Suppressor macrophage treated with lipopolysaccharide for 1 hour (primary cell): ENCODE data around the gene MTCP1.
A peak's percentile ranks its signal among the peaks of the same experiment; 100 is the strongest.

Source experiments
- DNase-seq, 3 donors: peaks; one replicate each; pipeline ENCODE4 v3.0.0-alpha.2; 2020 to 2022

The MTCP1 gene

GRCh38 chrX:155053656-155054055 lies 17.3 kb downstream of the MTCP1 start:
- DNase-seq: no peak

GRCh38 chrX:155052738-155053498 lies 18.0 kb downstream of the MTCP1 start:
- DNase-seq: peak in 1 of 3 donors; percentile 27

GRCh38 chrX:155048977-155049619 lies 21.8 kb downstream of the MTCP1 start:
- DNase-seq: peak; percentile 54 to 68 (median 56)

- DNase-seq: no peak
Measured at GRCh38 chrX:155046811-155047528, 24.0 kb downstream of the MTCP1 start.

- DNase-seq: no peak
Measured at GRCh38 chrX:155046129-155046810, 24.7 kb downstream of the MTCP1 start.

- DNase-seq: no peak
Measured at GRCh38 chrX:155035688-155036087, 35.2 kb downstream of the MTCP1 start.

- DNase-seq: no peak
Measured at GRCh38 chrX:155031657-155032056, 39.3 kb downstream of the MTCP1 start.

- peak; percentile 33 to 59 (median 48) for DNase-seq
Measured at GRCh38 chrX:155028877-155029291, 42.1 kb downstream of the MTCP1 start.

GRCh38 chrX:155028129-155028528 lies 42.8 kb downstream of the MTCP1 start:
- DNase-seq: no peak

GRCh38 chrX:155027509-155028066 lies 43.3 kb downstream of the MTCP1 start:
- peak; percentile 61 to 77 (median 69) for DNase-seq

- DNase-seq: peak; percentile 93 to 94 (median 93)
Measured at GRCh38 chrX:155026727-155027508, 44.0 kb downstream of the MTCP1 start, which contains the start of gene FUNDC2. TSS of gene FUNDC2 (plus strand) at chrX:155026844. CDS start at chrX:155026939, 95 bp downstream.

GRCh38 chrX:155026420-155026726 lies 44.6 kb downstream of the MTCP1 start:
- DNase-seq: no peak

GRCh38 chrX:155023907-155024833 lies 46.8 kb downstream of the MTCP1 start:
- no peak for DNase-seq

GRCh38 chrX:155022585-155022984 lies 48.4 kb downstream of the MTCP1 start, which contains the start of gene F8:
TSS of gene F8 (minus strand) at chrX:155022723. CDS start at chrX:155022552, 171 bp downstream.
- peak; percentile 28 to 36 (median 29) for DNase-seq

GRCh38 chrX:155020591-155020990 lies 50.3 kb downstream of the MTCP1 start:
- no peak for DNase-seq
